ENCODE data around the gene ARRB1. TPM values are rescaled to one million over a fixed set of nuclear protein-coding genes. Genes with fewer than 3 reads are reported as not detected.
"Not testable (repeated sequence)": the region's sequence is repeated elsewhere in the genome, so short reads cannot be mapped to it uniquely, and the experiment has no call there.

Gene ARRB1
- total RNA-seq, 2 experiments from 2014 or later: 26.7 to 27.8 TPM

GRCh38 chr11:75305452-75305851 is 46.0 kb downstream of the ARRB1 start:
- H3K27me3 ChIP-seq (ENCODE audit: control insufficient read depth in 1 of 2, insufficient read depth in 2 of 2, low read length in 2 of 2): no peaks in the 10 kb centered on the region
- Mint-ChIP-seq H3K27me3 (no peaks in the 10 kb centered on the region), H3K27ac (peak overlapping the region; percentile 18), H3K36me3 (ENCODE audit: low read depth) (peaks cover 4% of the 10 kb centered on the region), H3K4me3 (no peak overlapping the region), H3K4me1 (ENCODE audit: low read depth) (peaks cover 21% of the 10 kb centered on the region), H3K9me3 (no peaks in the 10 kb centered on the region)
- DNase-seq: no peak
- H3K4me3 ChIP-seq (ENCODE audit: low read length): no peak overlapping the region
- no peak overlapping the region for H3K27ac ChIP-seq (ENCODE audit: low read depth in 1 of 2, low read length in 2 of 2)
- peaks cover 3% of the 10 kb centered on the region for H3K36me3 ChIP-seq (ENCODE audit: insufficient read depth, low read length)
- no peak for ATAC-seq (ENCODE audit: poor library complexity)
- TF ChIP-seq CTCF (IDR thresholded peaks at IDR 0.05): no peak
- ChIA-PET POLR2A (interaction anchor here (0.6 kb wide), 1 partner anchor 527 kb away, joined by 3 read pairs; no protein-coding TSS in a partner anchor), CTCF (no interaction called here)
- intact Hi-C loops (cut with DNase I, micrococcal nuclease): no loop called here
- peaks cover 3% of the 10 kb centered on the region for H3K4me1 ChIP-seq (ENCODE audit: insufficient read depth, low read length)
- no peaks in the 10 kb centered on the region for H3K9me3 ChIP-seq (ENCODE audit: control insufficient read depth in 1 of 2, insufficient read depth in 1 of 2, low read length in 2 of 2)

- intact Hi-C loops (cut with DNase I, micrococcal nuclease); H3K4me3 ChIP-seq (ENCODE audit: low read length); DNase-seq; H3K4me3 Mint-ChIP-seq; H3K9me3 Mint-ChIP-seq; H3K36me3 ChIP-seq (ENCODE audit: insufficient read depth, low read length); H3K27me3 Mint-ChIP-seq; CTCF ChIA-PET; H3K27ac ChIP-seq (ENCODE audit: low read depth in 1 of 2, low read length in 2 of 2); ATAC-seq (ENCODE audit: poor library complexity); H3K27ac Mint-ChIP-seq; H3K9me3 ChIP-seq (ENCODE audit: control insufficient read depth in 1 of 2, insufficient read depth in 1 of 2, low read length in 2 of 2); H3K4me1 ChIP-seq (ENCODE audit: insufficient read depth, low read length); H3K36me3 Mint-ChIP-seq (ENCODE audit: low read depth); H3K27me3 ChIP-seq (ENCODE audit: control insufficient read depth in 1 of 2, insufficient read depth in 2 of 2, low read length in 2 of 2): not testable (repeated sequence)
- H3K4me1 Mint-ChIP-seq (ENCODE audit: low read depth): peaks cover 21% of the 10 kb centered on the region
- POLR2A ChIA-PET: interaction anchor here (0.6 kb wide), 1 partner anchor 526 kb away, joined by 3 read pairs; no protein-coding TSS in a partner anchor
These were observed 46.5 kb downstream of the ARRB1 start for GRCh38 chr11:75304941-75305340.

GRCh38 chr11:75303544-75304224 is 47.8 kb downstream of the ARRB1 start:
- ChIA-PET POLR2A (no interaction called here), CTCF (no interaction called here)
- no peak overlapping the region for H3K4me3 Mint-ChIP-seq
- Histone ChIP-seq H3K4me3 (ENCODE audit: low read length) (no peak overlapping the region), H3K36me3 (ENCODE audit: insufficient read depth, low read length) (no peaks in the 10 kb centered on the region), H3K27me3 (ENCODE audit: control insufficient read depth in 1 of 2, insufficient read depth in 2 of 2, low read length in 2 of 2) (no peaks in the 10 kb centered on the region), H3K9me3 (ENCODE audit: control insufficient read depth in 1 of 2, insufficient read depth in 1 of 2, low read length in 2 of 2) (no peaks in the 10 kb centered on the region), H3K27ac (ENCODE audit: low read depth in 1 of 2, low read length in 2 of 2) (no peak overlapping the region), H3K4me1 (ENCODE audit: insufficient read depth, low read length) (peaks cover 3% of the 10 kb centered on the region)
- intact Hi-C loops (cut with DNase I, micrococcal nuclease): no loop called here
- H3K27me3 Mint-ChIP-seq: no peaks in the 10 kb centered on the region
- H3K27ac Mint-ChIP-seq: peak overlapping the region; percentile 26
- DNase-seq (no peak), ATAC-seq (ENCODE audit: poor library complexity) (no peak)
- peaks cover 4% of the 10 kb centered on the region for H3K36me3 Mint-ChIP-seq (ENCODE audit: low read depth)
- no peak for TF ChIP-seq CTCF (IDR thresholded peaks at IDR 0.05)
- peaks cover 21% of the 10 kb centered on the region for H3K4me1 Mint-ChIP-seq (ENCODE audit: low read depth)
- H3K9me3 Mint-ChIP-seq: no peaks in the 10 kb centered on the region

- no peaks in the 10 kb centered on the region for H3K9me3 Mint-ChIP-seq
- POLR2A ChIA-PET: no interaction called here
- DNase-seq (no peak), ATAC-seq (ENCODE audit: poor library complexity) (no peak)
- CTCF ChIA-PET: no interaction called here
- peaks cover 21% of the 10 kb centered on the region for H3K4me1 Mint-ChIP-seq (ENCODE audit: low read depth)
- H3K4me3 ChIP-seq (ENCODE audit: low read length): no peak overlapping the region
- no peak for TF ChIP-seq CTCF (IDR thresholded peaks at IDR 0.05)
- H3K9me3 ChIP-seq (ENCODE audit: control insufficient read depth in 1 of 2, insufficient read depth in 1 of 2, low read length in 2 of 2): no peaks in the 10 kb centered on the region
- H3K36me3 Mint-ChIP-seq (ENCODE audit: low read depth): peaks cover 4% of the 10 kb centered on the region
- H3K27ac Mint-ChIP-seq: no peak overlapping the region
- H3K4me3 Mint-ChIP-seq: no peak overlapping the region
- no peaks in the 10 kb centered on the region for H3K27me3 Mint-ChIP-seq
- no peaks in the 10 kb centered on the region for H3K27me3 ChIP-seq (ENCODE audit: control insufficient read depth in 1 of 2, insufficient read depth in 2 of 2, low read length in 2 of 2)
- peaks cover 3% of the 10 kb centered on the region for H3K4me1 ChIP-seq (ENCODE audit: insufficient read depth, low read length)
- intact Hi-C loops (cut with DNase I, micrococcal nuclease): no loop called here
- no peak overlapping the region for H3K27ac ChIP-seq (ENCODE audit: low read depth in 1 of 2, low read length in 2 of 2)
- H3K36me3 ChIP-seq (ENCODE audit: insufficient read depth, low read length): no peaks in the 10 kb centered on the region
These were observed 49.1 kb downstream of the ARRB1 start for GRCh38 chr11:75302371-75302770.

Measured in CD4-positive, alpha-beta T cell (primary cell).